CD4-positive, alpha-beta T cell treated with Interferon gamma for 1 hour (primary cell): ENCODE results near the gene SLC6A19.
"Not testable (repeated sequence)": the region's sequence is repeated elsewhere in the genome, so short reads cannot be mapped to it uniquely, and the experiment has no call there.

Experiments
- DNase-seq: peaks from one replicate; pipeline ENCODE4 v3.0.0-alpha.2; 2020

SLC6A19 gene

GRCh38 chr5:1249366-1250280 lies 48.2 kb downstream of the SLC6A19 start:
- DNase-seq = no peak

GRCh38 chr5:1251678-1252580 lies 50.5 kb downstream of the SLC6A19 start:
- no peak for DNase-seq

GRCh38 chr5:1252681-1253080 lies 51.3 kb downstream of the SLC6A19 start:
- DNase-seq = no peak

- no peak for DNase-seq
Measured at GRCh38 chr5:1253456-1254105, 52.2 kb downstream of the SLC6A19 start.

- DNase-seq = no peak
Measured at GRCh38 chr5:1254196-1254595, 52.8 kb downstream of the SLC6A19 start.

- peak; percentile 34 for DNase-seq
Measured at GRCh38 chr5:1255081-1255561, 53.7 kb downstream of the SLC6A19 start.

- no peak for DNase-seq
Measured at GRCh38 chr5:1256776-1257175, 55.4 kb downstream of the SLC6A19 start.

GRCh38 chr5:1257363-1257762 lies 56.0 kb downstream of the SLC6A19 start:
- no peak for DNase-seq

- DNase-seq = no peak
Measured at GRCh38 chr5:1257841-1258240, 56.4 kb downstream of the SLC6A19 start.

GRCh38 chr5:1259806-1260480 lies 58.5 kb downstream of the SLC6A19 start:
- no peak for DNase-seq

GRCh38 chr5:1261643-1262042 lies 60.2 kb downstream of the SLC6A19 start:
- DNase-seq = no peak

- no peak for DNase-seq
Measured at GRCh38 chr5:1262381-1262780, 61.0 kb downstream of the SLC6A19 start.

GRCh38 chr5:1264211-1264610 lies 62.8 kb downstream of the SLC6A19 start:
- DNase-seq = no peak

GRCh38 chr5:1265026-1265425 lies 63.6 kb downstream of the SLC6A19 start:
- DNase-seq = no peak

- DNase-seq = no peak
Measured at GRCh38 chr5:1265461-1266455, 64.4 kb downstream of the SLC6A19 start.

- no peak for DNase-seq
Measured at GRCh38 chr5:1266791-1267190, 65.4 kb downstream of the SLC6A19 start.

GRCh38 chr5:1267464-1267863 lies 66.1 kb downstream of the SLC6A19 start:
- DNase-seq = not testable (repeated sequence)

- no peak for DNase-seq
Measured at GRCh38 chr5:1268056-1268455, 66.7 kb downstream of the SLC6A19 start.

GRCh38 chr5:1268666-1269065 lies 67.3 kb downstream of the SLC6A19 start:
- no peak for DNase-seq

- DNase-seq = no peak
Measured at GRCh38 chr5:1270426-1270825, 69.0 kb downstream of the SLC6A19 start.
